ENCODE results near the gene PPIC.

DNA sequence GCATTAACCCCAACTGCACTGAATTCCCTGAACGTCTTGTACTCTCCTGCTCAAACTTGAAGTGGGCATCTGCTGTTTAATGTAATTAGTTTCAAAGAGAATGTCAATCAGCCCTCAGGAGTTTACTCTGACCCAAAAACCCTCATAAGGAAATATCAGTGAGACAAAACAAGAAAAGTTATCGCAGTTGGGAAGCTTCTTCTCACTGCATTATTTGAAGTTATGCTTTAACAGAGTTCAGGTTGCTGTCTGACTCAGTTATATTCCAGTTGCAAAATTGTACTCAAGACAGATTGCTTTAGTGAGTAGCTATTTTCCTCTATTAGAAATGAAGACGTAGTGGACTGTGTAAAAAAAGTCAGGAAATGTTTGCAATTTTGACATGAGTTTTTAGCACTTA, 52.1 kb downstream of the PPIC start:
- TF ChIP-seq CTCF (IDR thresholded peaks at IDR 0.05) (no peak), POLR2A (IDR thresholded peaks at IDR 0.05) (no peak)
